Measurements from ENCODE around the gene XXYLT1.

XXYLT1 gene

GRCh38 chr3:195077611-195078540, 193.1 kb downstream of the XXYLT1 start:
- DNase-seq (ENCODE audit: low spot score): no peak

GRCh38 chr3:195076981-195077610, 193.9 kb downstream of the XXYLT1 start:
- DNase-seq (ENCODE audit: low spot score): no peak

- no peak for DNase-seq (ENCODE audit: low spot score)
Observed at GRCh38 chr3:195075941-195076875, 194.8 kb downstream of the XXYLT1 start.

- DNase-seq (ENCODE audit: low spot score): no peak
Observed at GRCh38 chr3:195075199-195075940, 195.6 kb downstream of the XXYLT1 start.

- no peak for DNase-seq (ENCODE audit: low spot score)
Observed at GRCh38 chr3:195073866-195074860, 196.8 kb downstream of the XXYLT1 start.

GRCh38 chr3:195072916-195073564, 197.9 kb downstream of the XXYLT1 start:
- DNase-seq (ENCODE audit: low spot score): no peak

- no peak for DNase-seq (ENCODE audit: low spot score)
Observed at GRCh38 chr3:195071916-195072820, 198.8 kb downstream of the XXYLT1 start.

GRCh38 chr3:195071011-195071728, 199.8 kb downstream of the XXYLT1 start:
- DNase-seq (ENCODE audit: low spot score): no peak

GRCh38 chr3:195070336-195070735, 200.6 kb downstream of the XXYLT1 start:
- DNase-seq (ENCODE audit: low spot score): no peak

- DNase-seq (ENCODE audit: low spot score): no peak
Observed at GRCh38 chr3:195069501-195070251, 201.3 kb downstream of the XXYLT1 start.

GRCh38 chr3:195068084-195069080, 202.6 kb downstream of the XXYLT1 start:
- DNase-seq (ENCODE audit: low spot score): no peak

GRCh38 chr3:195066441-195066841, 204.5 kb downstream of the XXYLT1 start:
- no peak for DNase-seq (ENCODE audit: low spot score)

- no peak for DNase-seq (ENCODE audit: low spot score)
Observed at GRCh38 chr3:195065864-195066185, 205.1 kb downstream of the XXYLT1 start.

GRCh38 chr3:195065142-195065863, 205.7 kb downstream of the XXYLT1 start:
- DNase-seq (ENCODE audit: low spot score): no peak

GRCh38 chr3:195064300-195064931, 206.5 kb downstream of the XXYLT1 start:
- no peak for DNase-seq (ENCODE audit: low spot score)
